ENCODE measurements around the gene DESI1. TPM values are rescaled to one million over a fixed set of nuclear protein-coding genes. Genes with fewer than 3 reads are reported as not detected.

The DESI1 gene
- total RNA-seq (2016; rRNA removed; fragmentation: Illumina TruSeq; extraction: Trizol) (19.3 and 21.6 TPM in 2 replicates), polyA plus RNA-seq (2011; rRNA removed) (29.2 and 34.2 TPM in 2 replicates), polyA minus RNA-seq (2011; rRNA and poly(A)+ RNA removed; ENCODE audit: low replicate concordance) (47.2 and 80.3 TPM in 2 replicates), Bru-seq, nascent RNA (percentile 83 among the genes with signal in this experiment), BruChase-seq, experiment 1, labeled RNA remaining after a 6-hour chase (percentile 75 among the genes with signal in this experiment), BruChase-seq, experiment 2, labeled RNA remaining after a 2-hour chase (percentile 79 among the genes with signal in this experiment)
- 10.7 and 14.0 TPM in 2 replicates for total RNA-seq (2016; cell fraction: cytosol; rRNA removed; fragmentation: Illumina TruSeq; extraction: Trizol; ENCODE audit: low read depth)
- total RNA-seq (2016; cell fraction: insoluble cytoplasmic fraction; rRNA removed; fragmentation: Illumina TruSeq; extraction: Trizol), result 18.7 and 21.0 TPM in 2 replicates
- 20.4 and 22.8 TPM in 2 replicates for total RNA-seq (2016; cell fraction: membrane; rRNA removed; fragmentation: Illumina TruSeq; extraction: Trizol)
- total RNA-seq (2016; cell fraction: nucleus; rRNA removed; fragmentation: Illumina TruSeq; extraction: Trizol), result 19.0 and 20.5 TPM in 2 replicates
- 20.1 and 22.1 TPM in 2 replicates for polyA plus RNA-seq (2011; cell fraction: cytosol; rRNA removed)
- polyA plus RNA-seq (2011; cell fraction: nucleus; rRNA removed), result 41.4 and 55.5 TPM in 2 replicates
- 17.3 and 22.8 TPM in 2 replicates for polyA plus RNA-seq (2012)
- 20.0 and 28.7 TPM in 2 replicates for polyA plus RNA-seq (2016; cell fraction: cytosol; fragmentation: Illumina TruSeq; extraction: Trizol; ENCODE audit: low read depth)
- polyA plus RNA-seq (2016; cell fraction: insoluble cytoplasmic fraction; fragmentation: Illumina TruSeq; extraction: Trizol; ENCODE audit: low read depth), result 23.9 and 26.6 TPM in 2 replicates
- polyA plus RNA-seq (2016; cell fraction: membrane; fragmentation: Illumina TruSeq; extraction: Trizol; ENCODE audit: low read depth), result 30.2 and 33.5 TPM in 2 replicates
- 57.4 and 61.7 TPM in 2 replicates for polyA plus RNA-seq (2016; cell fraction: nucleus; fragmentation: Illumina TruSeq; extraction: Trizol; ENCODE audit: insufficient read depth, low read depth)
- 15.8 TPM in 2 replicates for polyA minus RNA-seq (2011; cell fraction: cytosol; rRNA and poly(A)+ RNA removed)
- polyA minus RNA-seq (2011; cell fraction: nucleus; rRNA and poly(A)+ RNA removed), result 24.3 and 36.3 TPM in 2 replicates
- long read RNA-seq, experiment 1, transcript DESI1-201 (6 exons, 3,833 nt), result major isoform, 29 of 39 reads
- long read RNA-seq, experiment 1, partial matches to known transcripts, result 0 of 39 reads
- long read RNA-seq, experiment 1, other reads (novel, unspliced or antisense), result 10 of 39 reads
- long read RNA-seq, experiment 2, transcript DESI1-201 (6 exons, 3,833 nt), result major isoform, 52 of 150 reads
- long read RNA-seq, experiment 2, partial matches to known transcripts, result 4 of 150 reads
- long read RNA-seq, experiment 2, other reads (novel, unspliced or antisense), result 94 of 150 reads

GRCh38 chr22:41620589-41621098 is at the start of gene DESI1:
DESI1 (minus strand) TSS chr22:41621043; CDS start chr22:41620839, 204 bp downstream.
- no peaks in the 10 kb centered on the region for H3K9me3 ChIP-seq (ENCODE audit: low read length)
- H3K9ac ChIP-seq (ENCODE audit: insufficient read depth, low read depth, low read length), result peak within 1 kb of the TSS; percentile 99
- peak within 1 kb of the TSS; percentile 95 for H3K4me2 ChIP-seq (ENCODE audit: low read depth, low read length)
- no TSS peak for BruUV-seq (replicated peaks)
- FAIRE-seq, result no peak
- peak within 1 kb of the TSS; percentile 97 for H3K27ac ChIP-seq (ENCODE audit: extremely low read length, insufficient read depth, low read length)
- H4K20me1 ChIP-seq (ENCODE audit: insufficient read depth, low read length), result peaks cover 11% of the 10 kb centered on the region
- 0% methylated on average over 8 of the region's 40 CpGs for WGBS (ENCODE audit: low lambda C conversion rate)
- no peak within 1 kb of the TSS for H2AFZ ChIP-seq (ENCODE audit: low read length)
- peaks cover 74% of the 10 kb centered on the region for H3K4me1 ChIP-seq (ENCODE audit: insufficient read depth, low read length)
- ChIA-PET CTCF (ENCODE audit: low intra/inter-chr PET ratio, low total read pairs) (no interaction called here), POLR2A (interaction anchor here (0.7 to 5.2 kb wide), 34 partner anchors 8 to 326 kb away, joined by 3 to 78 read pairs (median 5); partner anchors contain the start of genes CENPM, CSDC2, PHF5A and PMM1)
- in situ Hi-C loops (cut with HindIII; ENCODE audit: extremely low pct_ligation_motif_present, low pct_unique_long_range_greater_than_20kb), result no loop called here
- H3K27me3 ChIP-seq (ENCODE audit: control insufficient read depth in 1 of 2, insufficient read depth in 2 of 2, low read length in 2 of 2), result no peaks in the 10 kb centered on the region; a peak in 1 of 5 replicates
- peak; percentile 21 for DNase-seq (ENCODE audit: low spot score)
- intact Hi-C loops (cut with micrococcal nuclease; ENCODE audit: unreplicated experiment), result no loop called here
- peaks cover 0 to 18% of the 10 kb centered on the region in 2 experiments; a peak in 2 of 5 replicates for H3K36me3 ChIP-seq (replicated peaks in 1 of 2; ENCODE audit: control insufficient read depth in 1 of 2, insufficient read depth in 2 of 2, low read length in 2 of 2)
- peak within 1 kb of the TSS; percentile 82 to 94 (median 85) for H3K4me3 ChIP-seq (replicated peaks in 1 of 3; ENCODE audit: insufficient read depth in 1 of 3, low read depth in 2 of 3, low read length in 3 of 3)
- peak; percentile 87 for ATAC-seq
- H3K79me2 ChIP-seq (ENCODE audit: insufficient read depth, low read length), result peaks cover 50% of the 10 kb centered on the region
- no peak for TF ChIP-seq BRF2 (CRISPR knock-in tag; IDR thresholded peaks at IDR 0.05)
- TF ChIP-seq SMYD3 (CRISPR knock-in tag; IDR thresholded peaks at IDR 0.05), result no peak
- TF ChIP-seq ZBTB14 (CRISPR knock-in tag; IDR thresholded peaks at IDR 0.05), result no peak
- TF ChIP-seq THYN1 (CRISPR knock-in tag; IDR thresholded peaks at IDR 0.05; ENCODE audit: borderline replicate concordance, low read depth), result no peak
- no peak for TF ChIP-seq ZNF280D (CRISPR knock-in tag; IDR thresholded peaks at IDR 0.05)
- peak; percentile 83 for TF ChIP-seq ZNF317 (CRISPR knock-in tag; IDR thresholded peaks at IDR 0.05)
- 0 out of 2 replicates have a peak, but pooled peaks have one; percentile 43 for TF ChIP-seq HOXA5 (CRISPR knock-in tag; IDR thresholded peaks at IDR 0.05)
- TF ChIP-seq FLYWCH1 (CRISPR knock-in tag; IDR thresholded peaks at IDR 0.05), result no peak
- no peak for TF ChIP-seq ZNF556 (CRISPR knock-in tag; IDR thresholded peaks at IDR 0.05; ENCODE audit: borderline replicate concordance)
- peak; percentile 69; the same call in 1 of the 2 replicates for TF ChIP-seq ZNF749 (CRISPR knock-in tag; IDR thresholded peaks at IDR 0.05; ENCODE audit: borderline replicate concordance)
- TF ChIP-seq SRSF4 (IDR thresholded peaks at IDR 0.05; ENCODE audit: low read depth, low read length, poor library complexity, severe bottlenecking), result no peak
- TF ChIP-seq NONO (IDR thresholded peaks at IDR 0.05), result no peak
- peak; percentile 15; the same call in 1 of the 2 replicates for TF ChIP-seq NONO (CRISPR knock-in tag; conservative IDR thresholded peaks at IDR 0.05)

Measured in HepG2 (cell line).